DOHH2 (cell line): ENCODE data around the gene ZWILCH.

ENCODE experiments used
- EZH2phosphoT487 ChIP-seq: fragments of 200-600 bp; sonication (generic); IDR thresholded peaks from 2 replicates; pipeline ENCODE4 v1.6.1; 2017; ENCODE audit warnings: borderline replicate concordance, mild to moderate bottlenecking, antibody characterized with exemption, low read length, moderate library complexity, mixed read lengths
- TF ChIP-seq, protein P1 (sequence below): fragments of 200-600 bp; sonication (generic); IDR thresholded peaks from one replicate; pipeline ENCODE4 v1.5.1; 2014; ENCODE audit warnings: antibody characterized with exemption, mild to moderate bottlenecking, low read depth, low read length; ENCODE audit not compliant: poor library complexity, severe bottlenecking

DNA sequence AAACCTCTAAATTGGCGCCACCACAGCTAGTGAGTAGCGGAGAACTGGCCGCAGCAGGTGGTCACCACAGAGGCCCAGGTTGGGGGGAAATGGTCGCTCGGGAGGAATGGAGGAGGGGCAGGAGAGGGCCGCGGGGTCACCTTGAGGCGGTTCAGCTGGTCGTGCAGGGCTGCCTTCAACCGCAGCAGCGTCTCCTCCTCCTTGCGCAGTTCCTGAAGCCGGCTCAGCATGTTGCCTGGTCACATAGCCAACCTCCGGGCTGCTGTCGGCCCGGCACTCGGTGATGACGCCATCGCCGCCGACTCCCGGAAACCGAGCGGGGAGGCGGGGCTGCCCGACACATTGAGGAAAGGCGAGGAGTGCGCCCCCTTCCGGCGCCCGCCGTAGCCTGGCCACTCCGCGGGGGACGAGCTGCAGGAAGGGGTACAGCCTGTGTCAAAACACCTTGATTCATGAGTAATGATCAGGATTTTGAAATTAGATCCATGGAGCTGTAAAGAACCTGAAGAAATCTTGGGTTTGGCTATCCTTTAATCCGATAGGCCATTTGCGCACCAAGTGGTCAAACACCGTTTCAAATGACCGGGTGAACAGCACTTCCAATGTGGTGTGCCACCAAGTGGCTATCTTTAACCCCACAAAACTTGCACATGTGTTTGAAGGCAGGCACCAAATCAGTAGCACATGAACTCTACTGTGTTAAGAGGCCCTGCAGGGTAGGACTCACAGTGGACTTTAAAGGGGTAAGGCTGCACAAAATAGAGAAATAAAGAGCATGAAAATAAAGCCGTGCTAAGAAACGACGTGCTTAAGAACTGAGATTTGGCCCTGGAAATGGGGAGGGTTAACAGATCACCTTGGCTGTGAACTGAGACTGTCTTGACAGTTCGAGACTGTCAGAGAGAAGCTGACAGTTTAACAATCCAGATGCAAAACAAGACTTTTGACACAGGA, 7.3 kb upstream of the ZWILCH start, which contains the start of gene SNAPC5:
- TF ChIP-seq, protein P1, sequence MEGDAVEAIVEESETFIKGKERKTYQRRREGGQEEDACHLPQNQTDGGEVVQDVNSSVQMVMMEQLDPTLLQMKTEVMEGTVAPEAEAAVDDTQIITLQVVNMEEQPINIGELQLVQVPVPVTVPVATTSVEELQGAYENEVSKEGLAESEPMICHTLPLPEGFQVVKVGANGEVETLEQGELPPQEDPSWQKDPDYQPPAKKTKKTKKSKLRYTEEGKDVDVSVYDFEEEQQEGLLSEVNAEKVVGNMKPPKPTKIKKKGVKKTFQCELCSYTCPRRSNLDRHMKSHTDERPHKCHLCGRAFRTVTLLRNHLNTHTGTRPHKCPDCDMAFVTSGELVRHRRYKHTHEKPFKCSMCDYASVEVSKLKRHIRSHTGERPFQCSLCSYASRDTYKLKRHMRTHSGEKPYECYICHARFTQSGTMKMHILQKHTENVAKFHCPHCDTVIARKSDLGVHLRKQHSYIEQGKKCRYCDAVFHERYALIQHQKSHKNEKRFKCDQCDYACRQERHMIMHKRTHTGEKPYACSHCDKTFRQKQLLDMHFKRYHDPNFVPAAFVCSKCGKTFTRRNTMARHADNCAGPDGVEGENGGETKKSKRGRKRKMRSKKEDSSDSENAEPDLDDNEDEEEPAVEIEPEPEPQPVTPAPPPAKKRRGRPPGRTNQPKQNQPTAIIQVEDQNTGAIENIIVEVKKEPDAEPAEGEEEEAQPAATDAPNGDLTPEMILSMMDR = peak; percentile 99
- no peak for TF ChIP-seq EZH2phosphoT487
